NCI-H1417 (cell line): ENCODE results near the gene PABPC1L.
A peak's percentile ranks its signal among the peaks of the same experiment; 100 is the strongest.

Experiments used
- DNase-seq, 3 experiments: peaks; one replicate each; lab custom pipeline; 2025; lab: John Stamatoyannopoulos, UW

Gene PABPC1L

GRCh38 chr20:44942264-44942973 lies 32.6 kb downstream of the PABPC1L start:
- no peak for DNase-seq

- DNase-seq = no peak
Measured at GRCh38 chr20:44943828-44944227, 34.0 kb downstream of the PABPC1L start.

- no peak for DNase-seq
Measured at GRCh38 chr20:44945261-44945660, 35.4 kb downstream of the PABPC1L start.

- DNase-seq = no peak
Measured at GRCh38 chr20:44946271-44946852, 36.5 kb downstream of the PABPC1L start.

DNA sequence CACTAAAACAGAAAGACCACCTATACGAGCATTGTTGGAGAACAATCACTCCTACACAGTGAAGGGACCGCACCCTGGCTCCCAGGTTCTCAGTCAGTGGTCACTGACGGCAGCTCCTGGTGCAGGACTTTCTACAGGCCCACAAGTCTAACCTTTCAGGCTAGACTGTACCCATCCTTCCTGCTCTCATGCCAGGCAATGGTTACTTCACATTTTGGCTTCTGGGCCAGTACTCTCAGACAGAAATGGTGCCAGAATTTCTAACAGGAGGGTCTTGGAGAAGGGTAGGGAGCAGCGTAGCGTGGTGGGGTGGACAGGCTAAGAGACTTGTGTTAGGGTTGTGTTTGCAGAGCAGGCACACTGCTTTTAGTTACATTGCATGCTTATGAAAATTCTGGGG lies 38.2 kb downstream of the PABPC1L start:
- no peak for DNase-seq

- no peak for DNase-seq
Measured at GRCh38 chr20:44948513-44948912, 38.7 kb downstream of the PABPC1L start.

GRCh38 chr20:44950368-44950767 lies 40.5 kb downstream of the PABPC1L start:
- no peak for DNase-seq

DNA sequence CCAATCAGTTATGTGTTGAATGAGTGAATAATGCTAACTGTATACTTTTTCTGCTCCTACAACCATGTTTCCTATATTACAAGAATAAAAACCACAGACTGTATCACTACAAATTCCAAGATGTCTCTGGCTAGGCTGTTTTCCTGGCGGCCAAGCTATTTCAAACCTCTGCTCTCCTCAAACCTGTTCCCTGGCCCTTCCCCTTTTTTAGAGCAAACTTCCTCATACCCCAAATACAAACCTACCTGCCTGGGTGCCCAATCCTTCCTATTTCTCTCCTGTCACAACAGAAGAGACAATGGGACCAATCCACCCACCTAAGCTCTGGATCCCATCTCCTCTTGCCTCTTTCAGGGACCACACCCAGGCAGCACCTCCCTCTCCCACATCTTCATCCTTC lies 42.9 kb downstream of the PABPC1L start:
- DNase-seq = no peak

- DNase-seq = no peak
Measured at GRCh38 chr20:44954211-44954610, 44.4 kb downstream of the PABPC1L start.

DNA sequence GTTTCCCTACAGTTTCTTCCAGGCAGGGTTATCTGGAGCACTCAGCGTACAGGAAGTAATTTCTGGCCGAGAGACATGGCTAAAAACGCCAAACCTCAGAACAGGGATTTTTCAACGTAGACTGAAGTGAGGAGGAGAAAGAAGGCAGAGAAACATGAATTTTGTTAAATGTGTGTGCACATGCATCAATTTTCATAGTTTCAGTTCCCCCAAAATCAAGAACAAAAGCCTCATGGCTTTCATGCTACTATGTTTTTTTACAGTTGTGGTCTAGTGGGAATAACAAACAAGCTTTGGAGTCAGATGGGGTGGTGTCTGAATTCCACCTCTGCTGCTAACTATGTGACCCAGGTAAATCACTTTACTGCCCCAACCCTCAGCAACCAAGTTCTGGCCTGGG lies 45.4 kb downstream of the PABPC1L start:
- DNase-seq = no peak

DNA sequence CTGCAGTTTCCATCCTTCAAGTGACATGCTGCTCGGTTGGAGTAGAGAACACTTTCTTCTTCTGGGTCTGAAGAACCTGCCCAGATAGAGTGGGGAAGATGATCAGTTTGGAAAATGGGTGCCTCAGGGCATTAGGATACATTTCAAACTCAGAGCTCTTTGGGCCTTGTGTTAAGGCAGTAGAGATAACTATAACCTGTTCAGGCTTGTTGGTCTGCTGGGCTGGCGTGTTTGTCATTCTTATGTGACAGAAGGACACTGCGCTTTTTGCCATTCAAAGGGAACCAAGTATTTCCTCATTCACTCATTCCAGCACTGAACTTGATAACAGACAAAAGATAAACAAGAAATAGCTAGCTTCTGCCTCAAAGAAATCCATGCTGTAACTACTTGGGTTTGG lies 46.5 kb downstream of the PABPC1L start:
- DNase-seq = no peak

DNA sequence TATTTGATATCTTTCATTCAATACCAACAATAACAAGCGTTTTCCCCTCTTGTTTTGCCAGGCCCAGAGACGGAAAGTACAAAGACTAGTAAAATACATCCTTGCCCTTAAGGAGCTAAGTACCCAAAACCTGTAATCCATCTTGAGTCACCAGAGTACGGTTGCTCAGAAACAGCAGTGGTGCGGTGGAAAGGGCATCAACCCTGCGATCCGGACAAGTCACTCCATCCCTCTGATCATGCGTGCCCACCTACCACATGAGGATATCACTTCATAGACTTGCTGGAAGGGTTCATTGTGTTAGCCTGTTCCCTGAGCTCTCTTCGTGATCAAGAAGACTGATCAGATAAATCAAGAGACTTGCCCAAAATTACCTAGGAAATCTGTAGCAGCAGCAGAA lies 48.4 kb downstream of the PABPC1L start:
- DNase-seq = no peak

DNA sequence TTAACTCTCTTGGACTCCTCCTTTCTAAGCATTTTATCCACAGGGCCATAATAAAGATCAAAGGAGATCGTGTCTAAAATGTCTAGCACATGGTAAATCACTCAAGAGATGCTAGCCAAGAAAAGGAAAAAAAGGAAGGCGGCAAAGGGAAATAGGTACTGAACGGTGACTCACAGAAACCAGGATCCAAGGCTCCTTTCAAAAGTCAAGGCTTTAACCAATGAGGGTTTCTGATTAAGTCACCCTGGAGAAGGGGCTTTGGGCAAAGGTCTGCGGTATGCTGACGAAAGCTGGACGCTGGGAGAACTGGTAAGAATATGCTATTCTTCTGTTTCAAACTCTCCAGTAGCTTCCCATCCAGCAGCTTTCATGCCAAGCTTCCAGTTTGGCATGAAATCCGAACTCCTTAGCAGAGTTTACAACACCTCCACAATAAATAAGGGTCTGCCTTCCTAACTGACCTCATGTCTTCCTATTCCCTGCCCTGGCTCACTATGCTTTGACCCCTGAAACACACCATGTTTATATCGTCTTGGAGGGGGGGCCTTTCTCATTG lies 49.3 kb downstream of the PABPC1L start:
- DNase-seq = no peak

DNA sequence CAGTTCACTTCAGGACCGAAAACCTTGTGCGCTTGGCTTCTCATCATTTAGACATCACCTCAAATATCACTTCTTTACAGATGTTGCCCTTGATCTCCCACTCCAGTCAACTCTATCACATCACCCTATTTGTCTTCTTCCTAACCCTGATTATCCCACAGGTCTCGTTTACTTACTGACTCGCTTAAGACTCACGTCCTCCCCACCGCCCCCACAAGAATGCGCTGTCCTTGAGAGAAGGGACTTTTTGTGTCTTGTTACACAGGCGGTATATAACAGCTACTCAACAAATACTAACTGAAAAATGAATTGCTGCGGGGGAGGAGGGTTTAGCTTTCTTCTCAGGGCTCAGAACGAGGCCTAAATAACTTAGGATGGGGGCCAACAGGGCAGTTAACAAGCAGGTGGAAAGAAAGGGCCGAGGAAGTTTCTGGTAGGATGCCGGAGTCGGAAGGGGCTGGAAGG lies 49.8 kb downstream of the PABPC1L start:
- DNase-seq = peak in 2 of 3 experiments; percentile 44 to 64

GRCh38 chr20:44960103-44960852 lies 50.4 kb downstream of the PABPC1L start, which contains the start of gene TOMM34:
Gene TOMM34 (minus strand): TSS chr20:44960397. CDS start chr20:44960333, 64 bp downstream.
- DNase-seq = peak; percentile 97

GRCh38 chr20:44961011-44961869 lies 51.4 kb downstream of the PABPC1L start:
- no peak for DNase-seq

GRCh38 chr20:44961870-44962267 lies 52.0 kb downstream of the PABPC1L start:
- no peak for DNase-seq

GRCh38 chr20:44962483-44962882 lies 52.6 kb downstream of the PABPC1L start:
- DNase-seq = no peak

GRCh38 chr20:44963325-44964215 lies 53.7 kb downstream of the PABPC1L start:
- DNase-seq = no peak

DNA sequence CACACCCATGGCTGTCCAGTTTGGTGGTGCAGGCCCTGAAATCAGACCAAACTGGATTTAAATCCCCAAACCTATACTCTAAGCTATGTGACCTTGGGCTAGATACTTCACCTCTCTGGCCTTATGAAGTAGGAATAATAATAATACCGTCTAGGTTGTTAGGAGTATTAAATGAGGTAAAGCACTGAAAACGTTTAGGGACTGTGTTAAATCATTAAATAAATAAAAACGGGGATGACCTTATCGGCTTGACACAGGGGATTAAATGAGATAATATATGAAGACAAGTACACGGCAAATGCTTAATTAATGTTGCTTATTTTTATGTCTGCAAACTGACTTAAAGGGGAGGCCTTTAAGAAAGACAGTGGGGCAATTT lies 55.8 kb downstream of the PABPC1L start:
- DNase-seq = no peak
